Mucosa of descending colon (tissue), 3 donors: ENCODE data around the gene SPEM1. TPM values are rescaled to one million over a fixed set of nuclear protein-coding genes. Genes with fewer than 3 reads are reported as not detected.

ENCODE experiments used
- ATAC-seq: fragments of 200-7000 bp; cut with Tn5 transposase; one replicate; pipeline ENCODE4 v1.9.1; 2020; ENCODE audit warnings: mild to moderate bottlenecking, moderate library complexity
- DNase-seq, 3 donors: peaks; one replicate each; pipeline ENCODE4 v3.0.0-alpha.2; 2020
- H3K36me3 ChIP-seq: fragments of 200-600 bp; one replicate; pipeline ENCODE4 v1.8.0; 2021; ENCODE audit warnings: low read depth, mild to moderate bottlenecking
- H3K4me1 ChIP-seq: fragments of 200-600 bp; one replicate; pipeline ENCODE4 v1.8.0; 2021; ENCODE audit warnings: low read depth, mild to moderate bottlenecking
- H3K4me3 ChIP-seq: fragments of 200-600 bp; one replicate; pipeline ENCODE4 v1.8.0; 2021; ENCODE audit warnings: mild to moderate bottlenecking
- H3K9me3 ChIP-seq: fragments of 200-600 bp; one replicate; pipeline ENCODE4 v1.8.0; 2021; ENCODE audit warnings: mild to moderate bottlenecking
- CTCF ChIP-seq: fragments of 200-600 bp; IDR thresholded peaks from one replicate; pipeline ENCODE4 v1.8.0; 2022; ENCODE audit warnings: antibody characterized with exemption, mild to moderate bottlenecking
- intact Hi-C, 2 donors: fragments of 100-400 bp; cut with DNase I in 1 of 2; cut with micrococcal nuclease in 1 of 2; formaldehyde crosslinking; loops; one replicate each; pipeline versions ENCODE4 v1.11.0 to v1.11.1; 2022; cut with DNase I, micrococcal nuclease
- total RNA-seq, 3 donors: library from RNA; stranded (reverse); fragmentation: NEBNext Ultra II Directional in 2 of 3; extraction: Animal tissue kit (Norgen Biotek cat#: 25700) in 2 of 3; gene quantifications; one replicate each; pipeline versions ENCODE4 v1.2.1 to v1.2.4, GENCODE V29; 2021 to 2023
- donor health status: DM: no; HTN: no; CAD: no; lungs with moderate emphysema.
- donor health status: DM: no; HTN: no; CAD: no.
- donor health status: DM: no; HTN: yes; CAD: no.

SPEM1 gene
- total RNA-seq, 3 donors from 2014 or later = not detected

- TF ChIP-seq CTCF = no peak
- DNase-seq = no peak
- intact Hi-C loops = no loop called here
- Histone ChIP-seq H3K4me1 (no peaks in the 10 kb centered on the region), H3K36me3 (no peaks in the 10 kb centered on the region), H3K4me3 (no peak within 1 kb of the TSS), H3K9me3 (no peaks in the 10 kb centered on the region)
- ATAC-seq = no peak
These were observed 5.2 kb downstream of the SPEM1 start, which contains the start of gene SPEM2 for GRCh38 chr17:7425316-7425715. TSS of gene SPEM2 (plus strand) at chr17:7425616. CDS start at chr17:7425689, 73 bp downstream.

- no peak for TF ChIP-seq CTCF
- intact Hi-C loops = no loop called here
- DNase-seq (no peak), ATAC-seq (no peak)
- Histone ChIP-seq H3K9me3 (no peaks in the 10 kb centered on the region), H3K4me1 (no peaks in the 10 kb centered on the region), H3K4me3 (no peak overlapping the region), H3K36me3 (no peaks in the 10 kb centered on the region)
These were observed 5.6 kb downstream of the SPEM1 start for GRCh38 chr17:7425756-7426155.

- no peaks in the 10 kb centered on the region for H3K9me3 ChIP-seq
- no peaks in the 10 kb centered on the region for H3K4me1 ChIP-seq
- H3K36me3 ChIP-seq = no peaks in the 10 kb centered on the region
- no peak for TF ChIP-seq CTCF
- intact Hi-C loops = no loop called here
- DNase-seq (no peak), ATAC-seq (no peak)
- H3K4me3 ChIP-seq = no peak overlapping the region
These were observed 6.2 kb downstream of the SPEM1 start for GRCh38 chr17:7426203-7426863.

GRCh38 chr17:7426896-7427489 lies 6.9 kb downstream of the SPEM1 start:
- no peak for TF ChIP-seq CTCF
- intact Hi-C loops = no loop called here
- H3K36me3 ChIP-seq = no peaks in the 10 kb centered on the region
- no peak overlapping the region for H3K4me3 ChIP-seq
- DNase-seq = peak in 1 of 3 donors; percentile 44
- no peak for ATAC-seq
- H3K9me3 ChIP-seq = no peaks in the 10 kb centered on the region
- H3K4me1 ChIP-seq = no peaks in the 10 kb centered on the region

- no peak for ATAC-seq
- no peaks in the 10 kb centered on the region for H3K9me3 ChIP-seq
- TF ChIP-seq CTCF = no peak
- no peaks in the 10 kb centered on the region for H3K36me3 ChIP-seq
- H3K4me1 ChIP-seq = no peaks in the 10 kb centered on the region
- no peak for DNase-seq
- intact Hi-C loops = no loop called here
- no peak overlapping the region for H3K4me3 ChIP-seq
These were observed 7.4 kb downstream of the SPEM1 start for GRCh38 chr17:7427549-7427948.
